ENCODE data around the gene LOXL3.

Gene LOXL3

DNA sequence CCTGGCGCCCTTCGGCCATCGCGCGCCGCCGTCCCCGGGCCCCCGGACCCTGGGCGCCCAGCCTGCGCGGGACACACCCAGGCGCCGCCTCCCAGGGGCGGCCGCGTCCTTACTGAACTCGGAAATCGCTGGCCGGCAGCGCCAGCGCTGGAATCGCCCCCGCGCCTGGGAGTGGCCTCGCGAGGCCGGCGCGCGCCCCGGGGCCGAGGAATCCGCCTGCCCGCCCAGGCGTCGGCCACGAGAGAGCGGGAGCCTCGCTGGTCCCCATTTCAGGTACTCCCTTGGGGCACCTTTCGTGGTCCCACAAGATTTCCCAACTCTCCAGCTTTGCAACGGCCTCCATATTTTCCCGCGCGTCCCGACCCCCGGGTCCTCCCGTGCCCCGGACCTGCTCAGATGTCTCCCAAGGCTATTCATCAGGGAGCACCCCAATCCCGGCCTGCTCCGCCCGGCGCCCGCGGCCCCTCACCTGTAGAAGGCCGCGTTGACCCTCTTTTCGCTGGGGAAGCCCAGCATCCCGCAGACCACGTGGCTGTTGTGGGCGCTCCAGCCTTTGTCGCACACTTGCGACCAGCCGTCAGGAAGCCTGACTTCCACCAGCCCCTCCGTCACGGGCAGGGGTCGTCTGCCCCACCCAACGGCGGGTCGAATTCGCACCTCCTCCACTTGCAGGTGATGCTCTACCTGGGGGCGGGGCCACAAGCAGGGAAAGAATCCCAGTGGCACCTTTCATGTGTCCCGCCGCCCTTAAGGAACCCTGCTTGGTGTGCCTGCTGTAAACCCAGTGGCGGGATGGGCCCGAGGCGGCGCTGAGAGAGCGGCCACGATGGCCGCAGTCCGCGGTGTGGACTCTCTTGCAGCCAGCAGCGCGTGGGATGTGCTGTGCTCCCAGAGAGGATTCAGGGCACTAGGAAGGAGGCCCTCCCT lies 4.6 kb downstream of the LOXL3 start:
- peak; percentile 56 for DNase-seq

DNA sequence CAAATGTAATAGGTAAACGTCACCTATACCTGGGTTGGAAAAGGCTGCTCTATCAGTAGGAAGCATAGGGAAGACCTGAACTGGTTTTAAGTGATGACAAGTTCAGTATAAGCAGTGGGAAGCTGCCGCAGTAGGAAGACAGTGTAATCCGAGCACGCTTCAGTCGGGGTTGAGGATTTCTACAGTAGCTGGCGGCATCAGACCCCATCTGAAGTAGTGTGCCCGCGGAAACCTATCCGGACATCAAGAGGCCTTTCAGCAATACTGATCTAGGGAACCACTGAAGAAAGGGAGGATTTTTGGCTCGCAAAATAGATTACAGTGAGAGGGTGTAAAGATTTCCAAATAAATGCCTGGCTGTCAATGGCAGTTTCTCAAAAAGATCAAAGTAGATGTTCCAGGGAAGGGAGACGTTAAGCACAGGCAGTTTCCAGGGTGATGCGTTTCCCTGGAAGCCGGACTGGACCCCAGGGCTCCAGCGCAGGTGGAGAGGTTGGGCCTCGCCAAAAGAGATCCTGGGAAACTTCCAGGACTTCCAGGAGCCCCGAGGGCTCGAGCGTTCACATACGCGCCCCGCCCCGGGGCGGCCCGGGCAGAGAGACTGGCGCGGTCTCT lies 5.3 kb downstream of the LOXL3 start:
- DNase-seq, result peak; percentile 64

DNA sequence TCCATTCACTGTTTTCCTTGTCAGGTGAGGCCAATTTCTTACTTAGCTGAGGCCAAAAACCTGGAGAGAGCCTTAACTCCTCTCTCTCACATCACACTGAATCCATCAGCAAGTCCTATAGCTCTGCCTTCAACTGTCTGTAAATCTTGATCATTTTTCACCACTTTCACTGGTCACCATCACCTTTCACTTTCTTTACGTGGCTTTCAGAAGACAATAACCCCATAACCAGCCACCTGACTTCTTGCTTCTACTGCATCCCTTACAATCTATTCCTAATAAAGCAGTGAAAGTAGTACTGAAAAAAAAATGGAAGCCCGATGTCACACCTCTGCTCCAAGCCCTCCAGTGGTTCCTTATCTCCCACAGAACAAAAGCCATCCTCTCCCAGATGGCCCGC lies 7.7 kb downstream of the LOXL3 start:
- DNase-seq, result no peak

- DNase-seq, result no peak
These were observed 9.1 kb downstream of the LOXL3 start for GRCh38 chr2:74544634-74545033.

- no peak for DNase-seq
These were observed 10.8 kb downstream of the LOXL3 start for GRCh38 chr2:74542978-74543377.

- DNase-seq, result no peak
These were observed 13.5 kb downstream of the LOXL3 start for GRCh38 chr2:74540291-74540690.

GRCh38 chr2:74538881-74539339 lies 14.8 kb downstream of the LOXL3 start:
- DNase-seq, result no peak

DNA sequence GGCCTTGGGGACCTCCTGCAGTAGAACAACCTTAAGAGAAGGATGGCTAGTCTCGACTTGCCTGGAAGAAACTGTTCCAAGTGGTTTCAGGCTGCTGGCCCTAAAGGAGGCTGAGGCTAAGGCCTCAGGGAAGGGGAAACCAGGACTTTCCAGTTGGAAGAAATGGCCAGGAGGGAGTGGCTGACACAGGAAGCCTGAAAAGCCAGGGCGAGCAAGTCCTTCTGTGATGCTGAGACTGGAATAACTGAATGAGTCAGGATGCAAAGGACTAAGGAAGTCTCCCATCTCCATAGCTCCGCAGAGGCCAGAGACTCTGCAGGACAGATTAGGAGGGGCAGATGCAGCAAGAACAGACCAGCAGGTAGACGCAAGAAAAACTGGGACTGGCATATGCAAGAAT lies 16.6 kb downstream of the LOXL3 start:
- DNase-seq, result no peak

DNA sequence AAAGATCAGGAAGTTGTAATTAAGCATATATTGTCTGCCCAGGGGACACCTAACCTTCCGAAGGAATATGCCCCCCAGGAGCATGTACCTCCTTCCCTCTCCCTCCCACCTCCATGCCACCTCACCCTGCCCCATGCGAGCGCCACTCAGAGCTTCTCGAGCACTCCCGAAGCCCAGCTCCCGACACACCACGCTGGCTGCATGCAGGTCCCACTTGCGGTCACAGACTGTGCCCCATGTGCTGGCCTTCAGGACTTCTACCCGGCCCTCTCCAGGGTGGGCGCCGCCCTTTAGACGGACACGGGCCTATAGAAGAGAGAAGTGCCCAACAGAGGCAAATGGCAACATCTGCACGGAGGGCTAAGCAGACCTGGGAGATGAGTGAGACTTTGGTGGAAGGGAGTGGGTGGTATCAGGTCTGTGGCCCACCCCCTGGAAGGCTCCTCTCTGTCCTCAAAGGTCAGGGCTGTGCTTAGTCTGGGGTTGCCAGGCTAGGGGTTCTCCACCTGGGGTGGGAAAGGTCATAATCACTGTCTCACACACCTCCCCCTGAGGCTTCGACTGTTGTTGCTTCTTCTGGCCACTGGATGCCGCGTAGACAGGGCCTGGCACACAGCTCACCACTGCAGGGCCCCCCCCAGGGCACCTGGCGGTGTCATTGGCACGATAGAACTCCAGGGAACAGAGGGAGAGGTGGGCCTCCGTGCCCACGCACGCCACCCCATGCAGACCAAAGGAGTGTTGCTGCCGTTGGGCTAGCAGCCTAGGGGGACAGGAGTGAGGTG lies 17.4 kb downstream of the LOXL3 start:
- DNase-seq, result no peak

DNA sequence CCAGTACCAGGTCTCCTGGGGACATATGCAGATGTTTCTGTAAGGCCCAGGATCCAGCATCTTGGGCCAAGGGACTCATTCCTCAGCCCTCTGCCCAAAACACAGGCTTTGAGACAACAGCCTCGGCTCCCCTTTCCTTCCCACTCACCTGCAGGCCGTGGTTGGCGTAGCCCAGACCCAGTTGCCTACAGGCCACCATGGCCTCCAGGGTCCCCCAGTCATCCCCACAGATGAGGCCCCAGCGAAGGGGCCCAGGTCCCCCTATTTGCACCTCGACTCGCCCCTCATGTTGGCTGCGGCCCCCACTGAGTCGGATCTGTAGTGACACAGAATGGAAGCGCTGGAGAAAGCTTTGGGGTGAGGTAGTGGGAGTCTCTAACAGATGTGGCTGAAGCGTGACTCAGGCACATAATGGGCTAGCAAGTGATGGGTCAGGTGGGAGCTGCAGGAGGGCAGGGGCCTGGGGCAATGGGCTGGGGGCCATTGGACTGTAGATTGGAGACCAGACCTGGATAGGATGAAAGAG lies 18.2 kb downstream of the LOXL3 start:
- no peak for DNase-seq

- DNase-seq, result no peak
These were observed 19.3 kb downstream of the LOXL3 start for GRCh38 chr2:74534411-74534810.

GRCh38 chr2:74533464-74533863 lies 20.3 kb downstream of the LOXL3 start:
- DNase-seq, result no peak

DNA sequence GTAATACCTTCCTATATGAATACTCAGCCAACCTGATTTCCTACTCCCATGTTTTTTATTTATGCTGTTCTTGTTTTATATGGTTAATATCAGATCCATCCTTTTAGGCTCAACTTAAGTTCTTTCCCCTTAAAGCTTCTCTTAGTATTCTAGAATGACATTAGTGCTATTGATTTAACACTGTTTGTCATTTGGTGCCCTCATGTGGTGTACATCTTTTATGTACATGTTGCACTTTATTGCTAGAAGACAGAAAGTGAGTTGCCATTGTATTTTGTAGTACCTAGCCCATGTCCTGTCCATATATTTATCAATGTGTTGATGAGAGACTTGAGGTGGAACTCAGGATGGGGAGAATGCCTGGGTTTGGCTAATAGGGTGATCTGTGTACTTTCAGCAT lies 21.5 kb downstream of the LOXL3 start:
- no peak for DNase-seq

GRCh38 chr2:74531666-74532065 lies 22.1 kb downstream of the LOXL3 start:
- DNase-seq, result no peak

- no peak for DNase-seq
These were observed 23.2 kb downstream of the LOXL3 start for GRCh38 chr2:74530239-74531187.

- peak; percentile 92 for DNase-seq
These were observed 24.1 kb downstream of the LOXL3 start, which contains the start of the genes AUP1 and HTRA2 for GRCh38 chr2:74529357-74530238. AUP1 (minus strand) TSS chr2:74529706; CDS start chr2:74529629, 77 bp downstream. HTRA2 (plus strand) TSS chr2:74529933; CDS start chr2:74530007, 74 bp downstream.

- no peak for DNase-seq
These were observed 25.0 kb downstream of the LOXL3 start for GRCh38 chr2:74528600-74529356.

GRCh38 chr2:74527741-74528140 lies 26.0 kb downstream of the LOXL3 start:
- no peak for DNase-seq

GRCh38 chr2:74526649-74527230 lies 27.0 kb downstream of the LOXL3 start:
- no peak for DNase-seq

Data from DMS79 treated with DMSO at 0.1 percent for 48 hours (cell line).